ENCODE results near the gene VPS26C. TPM values are rescaled to one million over a fixed set of nuclear protein-coding genes. Genes with fewer than 3 reads are reported as not detected.

The VPS26C gene
- total and polyA plus RNA-seq, 2 of the 13 experiments (the other 11 are each of a cell fraction or from before 2014, with no cell fraction given), result 30.3 to 39.7 TPM

DNA sequence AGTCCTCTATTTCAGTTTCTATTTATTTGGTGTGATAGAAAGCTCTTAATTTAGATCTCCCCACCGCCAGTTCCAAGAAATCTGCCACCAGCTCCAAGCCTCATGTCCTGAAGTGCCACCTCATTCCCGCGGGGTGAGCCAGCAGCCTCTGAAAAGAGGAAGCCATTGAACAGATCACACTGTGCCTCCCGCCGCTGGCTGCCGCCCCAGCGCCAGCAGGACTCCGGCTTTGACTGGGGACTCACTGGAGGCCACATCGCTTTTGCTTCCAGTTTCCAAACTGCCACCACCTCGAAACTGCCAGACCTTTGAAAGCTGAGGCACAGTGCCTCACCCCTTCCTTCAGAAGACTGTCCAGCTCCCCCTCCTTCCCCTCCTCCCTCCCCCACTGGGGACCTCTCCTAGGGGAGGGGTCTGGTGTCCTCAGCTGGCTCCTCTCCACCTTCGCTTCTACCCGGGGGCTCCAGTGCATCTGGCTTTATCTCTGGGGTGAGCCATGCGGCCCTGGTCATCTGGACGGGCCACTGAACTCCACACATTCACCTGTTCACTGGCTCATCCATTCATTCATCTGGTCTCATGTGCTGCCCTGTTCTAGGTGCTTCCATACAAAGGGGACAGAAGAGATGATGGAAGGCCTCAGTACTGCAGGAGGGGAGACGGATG lies 58.9 kb downstream of the VPS26C start (continued):
- TF ChIP-seq SOX13 (IDR thresholded peaks at IDR 0.05) (no peak), SOX13 (CRISPR knock-in tag; conservative IDR thresholded peaks at IDR 0.05 in 1 of 2, IDR thresholded peaks at IDR 0.05 in 1 of 2) (no peak), ZNF235 (CRISPR knock-in tag; IDR thresholded peaks at IDR 0.05; ENCODE audit: borderline replicate concordance) (0 out of 2 replicates have a peak, but pooled peaks have one; percentile 9), SP1 (IDR thresholded peaks at IDR 0.05) (no peak), SP1 (CRISPR knock-in tag; IDR thresholded peaks at IDR 0.05) (no peak), SOX6 (IDR thresholded peaks at IDR 0.05) (no peak), SOX6 (CRISPR knock-in tag; IDR thresholded peaks at IDR 0.05) (peak; percentile 3; the same call in 1 of the 2 replicates), ARID5B (CRISPR knock-in tag; IDR thresholded peaks at IDR 0.05) (no peak), YY1 (IDR thresholded peaks at IDR 0.05; ENCODE audit: insufficient read depth, insufficient replicate concordance, low read depth, low read length) (peak; percentile 40), PHF5A (CRISPR knock-in tag; IDR thresholded peaks at IDR 0.05; ENCODE audit: low read depth, unreplicated experiment) (peak; percentile 11), KDM2A (CRISPR knock-in tag; IDR thresholded peaks at IDR 0.05; ENCODE audit: borderline replicate concordance, low read depth) (peak; percentile 50; the same call in 1 of the 2 replicates), ATM (IDR thresholded peaks at IDR 0.05; ENCODE audit: borderline replicate concordance) (no peak), RELA (CRISPR knock-in tag; IDR thresholded peaks at IDR 0.05) (no peak), MAX (IDR thresholded peaks at IDR 0.05) (peak; percentile 32; the same call in 1 of the 2 replicates), ZNF180 (CRISPR knock-in tag; IDR thresholded peaks at IDR 0.05; ENCODE audit: borderline replicate concordance, low read depth) (no peak), KLF13 (CRISPR knock-in tag; IDR thresholded peaks at IDR 0.05) (no peak)
- TF ChIP-seq, protein P1, sequence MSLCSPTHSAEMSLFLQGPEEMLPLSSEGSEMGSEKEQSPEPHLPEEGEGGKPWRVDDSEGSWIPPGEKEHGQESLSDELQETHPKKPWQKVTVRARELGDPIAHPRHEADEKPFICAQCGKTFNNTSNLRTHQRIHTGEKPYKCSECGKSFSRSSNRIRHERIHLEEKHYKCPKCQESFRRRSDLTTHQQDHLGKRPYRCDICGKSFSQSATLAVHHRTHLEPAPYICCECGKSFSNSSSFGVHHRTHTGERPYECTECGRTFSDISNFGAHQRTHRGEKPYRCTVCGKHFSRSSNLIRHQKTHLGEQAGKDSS (CRISPR knock-in tag; IDR thresholded peaks at IDR 0.05; ENCODE audit: borderline replicate concordance, low read depth), result no peak
- TF ChIP-seq, protein P2, sequence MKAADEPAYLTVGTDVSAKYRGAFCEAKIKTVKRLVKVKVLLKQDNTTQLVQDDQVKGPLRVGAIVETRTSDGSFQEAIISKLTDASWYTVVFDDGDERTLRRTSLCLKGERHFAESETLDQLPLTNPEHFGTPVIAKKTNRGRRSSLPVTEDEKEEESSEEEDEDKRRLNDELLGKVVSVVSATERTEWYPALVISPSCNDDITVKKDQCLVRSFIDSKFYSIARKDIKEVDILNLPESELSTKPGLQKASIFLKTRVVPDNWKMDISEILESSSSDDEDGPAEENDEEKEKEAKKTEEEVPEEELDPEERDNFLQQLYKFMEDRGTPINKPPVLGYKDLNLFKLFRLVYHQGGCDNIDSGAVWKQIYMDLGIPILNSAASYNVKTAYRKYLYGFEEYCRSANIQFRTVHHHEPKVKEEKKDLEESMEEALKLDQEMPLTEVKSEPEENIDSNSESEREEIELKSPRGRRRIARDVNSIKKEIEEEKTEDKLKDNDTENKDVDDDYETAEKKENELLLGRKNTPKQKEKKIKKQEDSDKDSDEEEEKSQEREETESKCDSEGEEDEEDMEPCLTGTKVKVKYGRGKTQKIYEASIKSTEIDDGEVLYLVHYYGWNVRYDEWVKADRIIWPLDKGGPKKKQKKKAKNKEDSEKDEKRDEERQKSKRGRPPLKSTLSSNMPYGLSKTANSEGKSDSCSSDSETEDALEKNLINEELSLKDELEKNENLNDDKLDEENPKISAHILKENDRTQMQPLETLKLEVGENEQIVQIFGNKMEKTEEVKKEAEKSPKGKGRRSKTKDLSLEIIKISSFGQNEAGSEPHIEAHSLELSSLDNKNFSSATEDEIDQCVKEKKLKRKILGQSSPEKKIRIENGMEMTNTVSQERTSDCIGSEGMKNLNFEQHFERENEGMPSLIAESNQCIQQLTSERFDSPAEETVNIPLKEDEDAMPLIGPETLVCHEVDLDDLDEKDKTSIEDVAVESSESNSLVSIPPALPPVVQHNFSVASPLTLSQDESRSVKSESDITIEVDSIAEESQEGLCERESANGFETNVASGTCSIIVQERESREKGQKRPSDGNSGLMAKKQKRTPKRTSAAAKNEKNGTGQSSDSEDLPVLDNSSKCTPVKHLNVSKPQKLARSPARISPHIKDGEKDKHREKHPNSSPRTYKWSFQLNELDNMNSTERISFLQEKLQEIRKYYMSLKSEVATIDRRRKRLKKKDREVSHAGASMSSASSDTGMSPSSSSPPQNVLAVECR (CRISPR knock-in tag; IDR thresholded peaks at IDR 0.05; ENCODE audit: borderline replicate concordance), result 0 out of 2 replicates have a peak, but pooled peaks have one; percentile 50

All from HepG2 (cell line).